Measurements from ENCODE around the gene POLR2F. TPM values are rescaled to one million over a fixed set of nuclear protein-coding genes. Genes with fewer than 3 reads are reported as not detected.
"Not testable (repeated sequence)": the region's sequence is repeated elsewhere in the genome, so short reads cannot be mapped to it uniquely, and the experiment has no call there.

Gene POLR2F
- total and polyA plus RNA-seq, 2 donors = 24.7 to 126 TPM

DNA sequence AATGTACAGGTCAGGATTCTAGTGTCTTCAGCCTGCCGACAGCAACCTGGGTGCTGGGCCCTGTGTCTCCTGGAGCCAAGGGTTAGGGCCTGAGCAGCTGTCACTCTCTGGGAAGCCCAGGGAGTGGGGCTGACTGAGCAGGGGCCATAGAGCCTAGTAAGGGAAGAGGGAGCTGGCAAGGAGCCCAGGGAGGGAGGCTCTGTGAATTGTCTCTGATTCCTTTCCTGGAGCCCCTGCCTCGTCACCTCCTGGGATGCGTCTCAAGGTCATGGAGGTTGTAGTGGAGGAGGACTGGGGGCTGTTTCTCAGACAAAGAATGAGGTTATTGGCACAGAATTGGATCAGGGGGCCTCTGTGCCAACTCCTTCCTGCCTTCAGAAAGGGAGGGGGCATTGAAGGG is 19.0 kb downstream of the POLR2F start:
- H3K36me3 ChIP-seq (ENCODE audit: insufficient read depth) = no peaks in the 10 kb centered on the region
- DNase-seq (ENCODE audit: extremely low spot score) = no peak
- 39% methylated on average over 3 of the region's 3 CpGs for WGBS
- H3K4me3 ChIP-seq (ENCODE audit: low read depth, low read length) = no peak overlapping the region
- H3K4me1 ChIP-seq (ENCODE audit: insufficient read depth) = no peaks in the 10 kb centered on the region
- no peak overlapping the region for H3K27ac ChIP-seq (ENCODE audit: low read depth)

- H3K4me3 ChIP-seq (ENCODE audit: low read depth, low read length) = no peak overlapping the region
- 92% methylated on average over 33 of the region's 33 CpGs for WGBS
- H3K36me3 ChIP-seq (ENCODE audit: insufficient read depth) = no peaks in the 10 kb centered on the region
- no peaks in the 10 kb centered on the region for H3K4me1 ChIP-seq (ENCODE audit: insufficient read depth)
- H3K27ac ChIP-seq (ENCODE audit: low read depth) = no peak overlapping the region
- DNase-seq (ENCODE audit: extremely low spot score) = no peak
Observed at GRCh38 chr22:37973271-37974170, 20.0 kb downstream of the POLR2F start.

DNA sequence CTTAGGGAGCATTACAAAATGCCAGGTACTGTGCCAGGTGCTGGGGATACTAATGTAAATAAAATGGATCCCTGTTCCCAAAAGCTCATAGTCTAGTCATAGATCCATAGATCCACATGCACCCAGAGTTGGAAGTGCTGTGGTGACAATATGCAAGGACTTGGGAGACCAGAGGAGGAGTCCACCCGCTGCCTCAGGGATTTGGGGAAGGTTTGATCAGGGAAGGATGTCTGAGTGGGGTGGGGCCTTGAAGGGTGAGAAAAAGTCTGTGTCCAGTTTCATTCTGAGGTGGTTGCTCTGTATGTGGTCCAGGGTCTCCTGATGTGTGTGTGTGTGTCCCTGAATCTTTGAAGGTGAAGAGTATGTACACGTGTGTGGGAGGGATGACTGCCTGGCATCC is 21.7 kb downstream of the POLR2F start:
- Histone ChIP-seq H3K4me1 (ENCODE audit: insufficient read depth) (no peaks in the 10 kb centered on the region), H3K36me3 (ENCODE audit: insufficient read depth) (no peaks in the 10 kb centered on the region), H3K27ac (ENCODE audit: low read depth) (no peak overlapping the region), H3K4me3 (ENCODE audit: low read depth, low read length) (no peak overlapping the region)
- 85% methylated on average over 2 of the region's 2 CpGs for WGBS
- DNase-seq (ENCODE audit: extremely low spot score) = no peak

GRCh38 chr22:37976022-37976421 is 22.5 kb downstream of the POLR2F start:
- H3K4me3 ChIP-seq (ENCODE audit: low read depth, low read length); H3K27ac ChIP-seq (ENCODE audit: low read depth); H3K36me3 ChIP-seq (ENCODE audit: insufficient read depth); DNase-seq (ENCODE audit: extremely low spot score); H3K4me1 ChIP-seq (ENCODE audit: insufficient read depth): not testable (repeated sequence)
- WGBS = 91% methylated on average over 8 of the region's 8 CpGs

GRCh38 chr22:37976547-37976946 is 23.0 kb downstream of the POLR2F start:
- 81% methylated on average over 4 of the region's 4 CpGs for WGBS
- H3K36me3 ChIP-seq (ENCODE audit: insufficient read depth) = no peaks in the 10 kb centered on the region

DNA sequence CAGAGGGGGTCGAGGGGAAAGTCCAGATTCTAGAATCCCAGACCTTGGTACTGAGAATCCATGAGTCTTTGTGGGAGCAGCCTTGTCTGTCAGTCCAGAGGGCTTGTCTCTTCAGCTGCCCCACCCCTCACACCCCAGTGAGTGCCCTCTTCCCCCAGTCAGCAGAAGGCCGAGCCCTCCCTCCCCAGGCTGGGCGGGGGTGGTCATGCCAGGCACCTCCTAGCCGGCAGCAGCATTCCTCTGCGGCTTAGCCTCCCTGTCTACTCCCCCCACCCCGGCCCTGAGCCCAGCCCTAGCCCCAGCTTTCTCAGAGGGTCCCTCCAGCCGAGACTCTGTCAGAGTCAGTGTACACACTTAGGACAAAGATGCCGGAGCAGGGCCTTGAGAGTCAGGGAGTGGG is 26.3 kb downstream of the POLR2F start:
- no peak overlapping the region for H3K4me3 ChIP-seq (ENCODE audit: low read depth, low read length)
- no peak overlapping the region for H3K27ac ChIP-seq (ENCODE audit: low read depth)
- WGBS = 73% methylated on average over 8 of the region's 8 CpGs
- no peak for DNase-seq (ENCODE audit: extremely low spot score)
- no peaks in the 10 kb centered on the region for H3K36me3 ChIP-seq (ENCODE audit: insufficient read depth)
- H3K4me1 ChIP-seq (ENCODE audit: insufficient read depth) = no peaks in the 10 kb centered on the region

More at GRCh38 chr22:37976547-37976946, 23.0 kb downstream of the POLR2F start:
- no peak overlapping the region for H3K27ac ChIP-seq (ENCODE audit: low read depth)
- H3K4me3 ChIP-seq (ENCODE audit: low read depth, low read length) = no peak overlapping the region
- no peaks in the 10 kb centered on the region for H3K4me1 ChIP-seq (ENCODE audit: insufficient read depth)
- DNase-seq (ENCODE audit: extremely low spot score) = no peak

DNA sequence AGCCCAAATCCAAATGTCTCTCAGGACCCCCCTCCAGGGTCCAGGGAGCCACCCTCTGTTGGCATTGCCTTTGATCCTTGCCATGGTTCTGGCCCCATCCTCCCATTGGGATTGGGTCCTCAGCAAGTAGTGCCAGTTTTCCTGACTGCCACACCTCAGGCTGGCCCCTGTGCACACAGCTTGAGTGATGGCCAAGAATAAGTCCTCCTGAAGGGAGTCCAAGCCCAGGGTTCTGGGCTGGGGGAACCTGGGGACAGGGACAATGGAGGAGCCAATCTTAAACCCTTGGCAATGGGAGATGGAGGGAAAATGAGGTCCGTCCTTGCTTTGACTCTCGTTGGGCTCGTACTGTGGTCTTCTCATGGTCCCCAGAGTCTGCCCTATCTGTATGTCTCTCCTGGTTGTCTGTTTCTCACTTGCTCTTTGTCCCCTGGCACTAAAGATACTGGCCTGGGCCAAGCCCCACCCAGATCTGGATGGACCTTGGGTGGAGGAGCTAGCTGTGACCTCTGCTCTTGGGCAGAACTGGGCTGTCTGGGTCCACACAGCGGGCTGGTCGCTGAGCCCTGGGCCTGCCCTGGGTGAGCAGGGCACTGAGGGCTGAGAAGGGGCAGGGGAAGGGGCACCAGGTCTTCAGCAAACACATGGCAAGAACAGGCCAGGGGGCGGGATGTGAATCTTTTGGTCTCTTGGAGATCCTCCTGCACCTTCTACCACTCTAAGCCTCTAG is 27.9 kb downstream of the POLR2F start:
- DNase-seq (ENCODE audit: extremely low spot score) = no peak
- 92% methylated on average over 6 of the region's 6 CpGs for WGBS
- Histone ChIP-seq H3K36me3 (ENCODE audit: insufficient read depth) (no peaks in the 10 kb centered on the region), H3K27ac (ENCODE audit: low read depth) (no peak overlapping the region), H3K4me1 (ENCODE audit: insufficient read depth) (no peaks in the 10 kb centered on the region), H3K4me3 (ENCODE audit: low read depth, low read length) (no peak overlapping the region)

- H3K27ac ChIP-seq (ENCODE audit: low read depth) = no peak overlapping the region
- no peaks in the 10 kb centered on the region for H3K4me1 ChIP-seq (ENCODE audit: insufficient read depth)
- no peak overlapping the region for H3K4me3 ChIP-seq (ENCODE audit: low read depth, low read length)
- no peaks in the 10 kb centered on the region for H3K36me3 ChIP-seq (ENCODE audit: insufficient read depth)
- 80% methylated on average over 8 of the region's 8 CpGs for WGBS
- no peak for DNase-seq (ENCODE audit: extremely low spot score)
Observed at GRCh38 chr22:37982151-37982785, 28.8 kb downstream of the POLR2F start.

GRCh38 chr22:37982938-37983859 is 29.7 kb downstream of the POLR2F start:
- H3K4me3 ChIP-seq (ENCODE audit: low read depth, low read length) = no peak overlapping the region
- H3K4me1 ChIP-seq (ENCODE audit: insufficient read depth) = no peaks in the 10 kb centered on the region
- H3K27ac ChIP-seq (ENCODE audit: low read depth) = no peak overlapping the region
- no peak for DNase-seq (ENCODE audit: extremely low spot score)
- no peaks in the 10 kb centered on the region for H3K36me3 ChIP-seq (ENCODE audit: insufficient read depth)
- WGBS = 50% methylated on average over 84 of the region's 84 CpGs

DNA sequence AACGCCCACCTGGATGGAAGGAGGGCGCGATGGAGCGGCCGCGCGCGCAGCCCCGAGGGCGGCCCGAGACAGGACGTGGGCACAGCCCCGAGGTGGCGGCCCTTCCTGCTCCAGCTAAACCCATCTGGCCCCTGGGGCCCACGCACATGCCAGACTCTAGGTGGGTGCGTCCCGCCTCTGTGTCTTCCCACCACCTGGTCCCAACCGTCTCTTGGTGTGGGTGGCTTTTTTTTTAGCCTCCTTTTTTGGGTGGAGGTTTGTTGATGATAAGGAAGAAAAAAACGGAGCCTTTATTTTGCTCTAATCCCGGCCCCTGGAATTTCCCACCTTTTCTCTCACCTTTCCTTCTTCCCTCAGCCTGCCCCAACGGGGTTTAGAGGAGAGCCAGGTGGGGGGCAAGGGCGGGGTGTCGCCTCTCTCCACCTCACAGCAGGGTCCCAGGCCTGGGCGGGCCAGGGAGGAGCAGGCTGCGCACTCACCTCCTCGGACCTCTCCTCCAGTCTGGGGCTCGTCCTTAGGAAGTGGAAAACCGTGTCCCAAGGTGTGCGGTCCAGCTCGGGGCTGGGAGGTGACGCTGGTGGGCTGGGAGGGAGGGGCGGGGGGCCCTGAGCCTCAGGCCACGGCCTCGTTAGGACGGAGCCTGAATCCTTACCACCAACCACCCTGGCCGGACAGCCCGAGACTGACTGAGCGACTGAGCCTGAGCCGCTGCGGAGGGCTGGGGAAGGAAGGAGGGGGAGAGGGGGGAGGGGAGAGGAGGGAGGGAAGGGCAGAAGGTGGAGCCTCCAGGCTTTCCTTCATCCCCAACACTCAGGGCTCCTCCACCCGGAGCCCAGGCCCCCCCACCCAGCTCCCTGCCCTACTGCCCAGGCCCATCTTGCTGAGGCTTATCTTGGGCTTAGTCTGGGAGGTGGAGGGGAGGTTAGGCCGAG is 30.6 kb downstream of the POLR2F start, which contains the start of gene SOX10:
Gene SOX10 (minus strand): TSS at position 696 of the 932 bp plus-strand sequence. CDS start 771 bp downstream, outside the sequence.
- Histone ChIP-seq H3K36me3 (ENCODE audit: insufficient read depth) (no peaks in the 10 kb centered on the region), H3K4me3 (ENCODE audit: low read depth, low read length) (no peak within 1 kb of the TSS), H3K27ac (ENCODE audit: low read depth) (no peak within 1 kb of the TSS), H3K4me1 (ENCODE audit: insufficient read depth) (no peaks in the 10 kb centered on the region)
- 69% methylated on average over 42 of the region's 42 CpGs for WGBS
- no peak for DNase-seq (ENCODE audit: extremely low spot score)

- WGBS = 84% methylated on average over 9 of the region's 9 CpGs
- no peak overlapping the region for H3K4me3 ChIP-seq (ENCODE audit: low read depth, low read length)
- H3K27ac ChIP-seq (ENCODE audit: low read depth) = no peak overlapping the region
- H3K36me3 ChIP-seq (ENCODE audit: insufficient read depth) = no peaks in the 10 kb centered on the region
- no peaks in the 10 kb centered on the region for H3K4me1 ChIP-seq (ENCODE audit: insufficient read depth)
- DNase-seq (ENCODE audit: extremely low spot score) = no peak
Observed at GRCh38 chr22:37985050-37985585, 31.6 kb downstream of the POLR2F start.

DNA sequence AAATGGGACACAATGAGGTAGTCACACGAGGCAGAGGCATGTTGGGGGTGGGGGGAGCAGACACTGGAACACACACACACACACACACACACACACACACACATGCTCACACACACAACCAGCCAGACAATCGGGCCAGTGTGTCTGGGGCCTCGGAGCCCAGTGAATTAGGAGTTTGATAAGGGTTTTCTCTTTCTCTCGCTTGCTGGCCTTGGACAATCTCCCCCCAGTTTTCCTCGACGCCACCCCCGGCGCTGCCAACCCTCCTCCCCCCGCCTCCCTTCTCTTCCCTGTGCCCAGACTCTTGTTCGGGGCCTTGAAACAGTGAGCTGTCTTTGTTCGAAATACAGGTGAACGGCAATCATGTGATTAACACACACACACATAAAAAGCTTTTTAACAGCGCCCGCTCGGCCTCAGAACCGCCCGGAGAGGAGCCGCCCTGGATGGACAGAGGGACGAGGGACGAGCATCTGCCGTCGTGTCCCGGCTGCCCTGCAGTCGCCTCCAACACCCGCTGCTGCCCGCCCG is 32.3 kb downstream of the POLR2F start:
- no peak overlapping the region for H3K27ac ChIP-seq (ENCODE audit: low read depth)
- no peaks in the 10 kb centered on the region for H3K4me1 ChIP-seq (ENCODE audit: insufficient read depth)
- no peak for DNase-seq (ENCODE audit: extremely low spot score)
- WGBS = 86% methylated on average over 27 of the region's 27 CpGs
- no peaks in the 10 kb centered on the region for H3K36me3 ChIP-seq (ENCODE audit: insufficient read depth)
- no peak overlapping the region for H3K4me3 ChIP-seq (ENCODE audit: low read depth, low read length)
